Muscle layer of colon (tissue), 2 donors: ENCODE measurements around the gene CLDN11.

Experiments
- H3K27ac ChIP-seq: one replicate; pipeline ENCODE4 v1.7.0; 2013; ENCODE audit warnings: low read depth, mild to moderate bottlenecking, low read length, moderate library complexity
- H3K27me3 ChIP-seq, 2 donors: one replicate each; pipeline ENCODE4 v1.7.0; 2013; ENCODE audit warnings: low read length in 2 of 2, mild to moderate bottlenecking in 2 of 2; ENCODE audit not compliant: insufficient read depth in 2 of 2, control insufficient read depth in 1 of 2
- H3K36me3 ChIP-seq: one replicate; pipeline ENCODE4 v1.7.0; 2013; ENCODE audit warnings: mild to moderate bottlenecking, low read length; ENCODE audit not compliant: insufficient read depth
- H3K4me1 ChIP-seq: one replicate; pipeline ENCODE4 v1.7.0; 2013; ENCODE audit warnings: mild to moderate bottlenecking, low read length; ENCODE audit not compliant: insufficient read depth
- H3K4me3 ChIP-seq, 2 donors: one replicate each; pipeline ENCODE4 v1.7.0; 2013; ENCODE audit warnings: low read length in 2 of 2, low read depth in 1 of 2, mild to moderate bottlenecking in 1 of 2, moderate library complexity in 1 of 2
- H3K9ac ChIP-seq: one replicate; pipeline ENCODE4 v1.7.0; 2013; ENCODE audit warnings: low read length
- H3K9me3 ChIP-seq: one replicate; pipeline ENCODE4 v1.7.0; 2013; ENCODE audit warnings: mild to moderate bottlenecking, low read length
- donor health status: abdominal sarcoma.
- donor health status: Adenocarcinoma of cecum.

The CLDN11 gene

GRCh38 chr3:170418422-170419398 lies at the start of gene CLDN11:
CLDN11 (plus strand) TSS chr3:170418868; CDS start chr3:170419067, 199 bp downstream.
- H3K36me3 ChIP-seq: no peaks in the 10 kb centered on the region
- H3K4me1 ChIP-seq: no peaks in the 10 kb centered on the region
- no peaks in the 10 kb centered on the region for H3K9me3 ChIP-seq
- H3K9ac ChIP-seq: no peak within 1 kb of the TSS
- peaks cover 0 to 25% of the 10 kb centered on the region in 2 donors for H3K27me3 ChIP-seq
- peak within 1 kb of the TSS; percentile 25 to 62 for H3K4me3 ChIP-seq
- no peak within 1 kb of the TSS for H3K27ac ChIP-seq

GRCh38 chr3:170368921-170369320 lies 49.7 kb upstream of the CLDN11 start:
- H3K9me3 ChIP-seq: no peaks in the 10 kb centered on the region
- no peak overlapping the region for H3K9ac ChIP-seq
- peaks cover 2% of the 10 kb centered on the region for H3K36me3 ChIP-seq
- no peaks in the 10 kb centered on the region for H3K27me3 ChIP-seq
- H3K4me3 ChIP-seq: no peak overlapping the region
- H3K4me1 ChIP-seq: peaks cover 6% of the 10 kb centered on the region
- H3K27ac ChIP-seq: no peak overlapping the region

- Histone ChIP-seq H3K9ac (no peak overlapping the region), H3K27ac (no peak overlapping the region), H3K36me3 (no peaks in the 10 kb centered on the region), H3K9me3 (no peaks in the 10 kb centered on the region), H3K27me3 (no peaks in the 10 kb centered on the region), H3K4me3 (no peak overlapping the region), H3K4me1 (peaks cover 6% of the 10 kb centered on the region)
Measured at GRCh38 chr3:170372190-170372879, 46.3 kb upstream of the CLDN11 start.

GRCh38 chr3:170383567-170383966 lies 35.1 kb upstream of the CLDN11 start:
- no peaks in the 10 kb centered on the region for H3K4me1 ChIP-seq
- peaks cover 6% of the 10 kb centered on the region for H3K36me3 ChIP-seq

GRCh38 chr3:170386468-170386867 lies 32.2 kb upstream of the CLDN11 start:
- Histone ChIP-seq H3K4me3 (no peak overlapping the region), H3K9ac (no peak overlapping the region), H3K27ac (no peak overlapping the region), H3K4me1 (no peaks in the 10 kb centered on the region), H3K36me3 (peaks cover 12% of the 10 kb centered on the region), H3K27me3 (no peaks in the 10 kb centered on the region), H3K9me3 (no peaks in the 10 kb centered on the region)

More at GRCh38 chr3:170383567-170383966, 35.1 kb upstream of the CLDN11 start:
- Histone ChIP-seq H3K9me3 (no peaks in the 10 kb centered on the region), H3K9ac (no peak overlapping the region), H3K4me3 (no peak overlapping the region), H3K27me3 (no peaks in the 10 kb centered on the region), H3K27ac (no peak overlapping the region)

GRCh38 chr3:170387950-170388349 lies 30.7 kb upstream of the CLDN11 start:
- Histone ChIP-seq H3K27ac (no peak overlapping the region), H3K27me3 (no peaks in the 10 kb centered on the region), H3K36me3 (peaks cover 12% of the 10 kb centered on the region), H3K9ac (no peak overlapping the region), H3K9me3 (no peaks in the 10 kb centered on the region), H3K4me3 (no peak overlapping the region), H3K4me1 (no peaks in the 10 kb centered on the region)

- Histone ChIP-seq H3K4me1 (no peaks in the 10 kb centered on the region), H3K36me3 (peaks cover 12% of the 10 kb centered on the region), H3K4me3 (no peak overlapping the region), H3K9ac (no peak overlapping the region), H3K27me3 (no peaks in the 10 kb centered on the region), H3K9me3 (no peaks in the 10 kb centered on the region), H3K27ac (no peak overlapping the region)
Measured at GRCh38 chr3:170391108-170391507, 27.6 kb upstream of the CLDN11 start.

- Histone ChIP-seq H3K36me3 (no peaks in the 10 kb centered on the region), H3K27me3 (no peaks in the 10 kb centered on the region), H3K9me3 (no peaks in the 10 kb centered on the region), H3K4me1 (no peaks in the 10 kb centered on the region), H3K9ac (no peak overlapping the region), H3K27ac (no peak overlapping the region), H3K4me3 (no peak overlapping the region)
Measured at GRCh38 chr3:170397685-170398084, 21.0 kb upstream of the CLDN11 start.

- Histone ChIP-seq H3K4me1 (no peaks in the 10 kb centered on the region), H3K9me3 (no peaks in the 10 kb centered on the region), H3K27ac (no peak overlapping the region), H3K27me3 (no peaks in the 10 kb centered on the region), H3K36me3 (no peaks in the 10 kb centered on the region), H3K9ac (no peak overlapping the region), H3K4me3 (no peak overlapping the region)
Measured at GRCh38 chr3:170405101-170405500, 13.6 kb upstream of the CLDN11 start.

- no peak overlapping the region for H3K27ac ChIP-seq
- no peaks in the 10 kb centered on the region for H3K27me3 ChIP-seq
- H3K4me3 ChIP-seq: no peak overlapping the region
- H3K9me3 ChIP-seq: no peaks in the 10 kb centered on the region
- H3K36me3 ChIP-seq: no peaks in the 10 kb centered on the region
- H3K4me1 ChIP-seq: no peaks in the 10 kb centered on the region
- no peak overlapping the region for H3K9ac ChIP-seq
Measured at GRCh38 chr3:170410428-170411029, 8.1 kb upstream of the CLDN11 start.

GRCh38 chr3:170413291-170413690 lies 5.4 kb upstream of the CLDN11 start:
- Histone ChIP-seq H3K27me3 (peaks cover 0 to 6% of the 10 kb centered on the region in 2 donors), H3K36me3 (no peaks in the 10 kb centered on the region), H3K9ac (no peak overlapping the region), H3K9me3 (no peaks in the 10 kb centered on the region), H3K4me3 (no peak overlapping the region), H3K27ac (no peak overlapping the region), H3K4me1 (no peaks in the 10 kb centered on the region)
